Cortex of kidney (tissue), 1 donor: ENCODE results near the gene LRRK2.
"Not testable (repeated sequence)": the region's sequence is repeated elsewhere in the genome, so short reads cannot be mapped to it uniquely, and the experiment has no call there.

Source experiments
- DNase-seq: peaks from one replicate; lab custom pipeline; 2025; lab: John Stamatoyannopoulos, UW

Gene LRRK2

DNA sequence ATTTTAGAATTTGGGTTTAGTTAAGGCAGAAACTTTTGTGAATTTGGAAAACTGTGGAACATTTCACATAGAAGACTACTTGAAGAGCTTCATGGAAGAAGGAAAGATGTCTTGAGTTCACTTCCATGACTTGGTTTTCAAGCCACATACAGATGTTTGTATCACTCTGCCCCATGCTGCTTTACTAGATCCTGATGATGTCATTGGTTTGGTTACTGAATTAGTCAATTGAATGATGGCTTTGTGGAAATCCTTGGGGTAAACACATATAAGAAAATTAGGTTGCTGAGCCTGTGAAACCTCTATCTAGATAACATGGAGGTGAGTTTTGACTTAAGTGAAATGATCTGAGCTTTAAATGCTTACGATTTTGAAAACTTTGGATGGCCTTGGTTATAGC, 90.6 kb downstream of the LRRK2 start:
- DNase-seq: no peak

DNA sequence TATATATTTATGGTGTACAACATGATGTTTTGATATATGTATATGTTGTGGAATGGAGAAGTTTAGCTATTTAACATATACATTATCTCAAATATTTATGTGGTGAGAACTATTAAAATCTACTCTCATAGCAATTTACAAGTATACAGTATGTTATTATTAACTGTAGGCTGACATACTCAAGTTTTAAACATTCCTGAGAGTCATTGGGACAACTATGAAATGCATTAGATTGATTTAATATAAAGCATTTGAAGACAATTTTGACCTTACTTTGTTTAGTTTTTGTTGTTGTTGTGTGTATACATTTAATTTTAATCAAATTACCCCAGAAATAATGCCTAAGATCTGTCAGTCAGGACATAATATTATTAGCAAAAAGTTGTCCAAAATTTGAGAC, 99.5 kb downstream of the LRRK2 start:
- DNase-seq: no peak

DNA sequence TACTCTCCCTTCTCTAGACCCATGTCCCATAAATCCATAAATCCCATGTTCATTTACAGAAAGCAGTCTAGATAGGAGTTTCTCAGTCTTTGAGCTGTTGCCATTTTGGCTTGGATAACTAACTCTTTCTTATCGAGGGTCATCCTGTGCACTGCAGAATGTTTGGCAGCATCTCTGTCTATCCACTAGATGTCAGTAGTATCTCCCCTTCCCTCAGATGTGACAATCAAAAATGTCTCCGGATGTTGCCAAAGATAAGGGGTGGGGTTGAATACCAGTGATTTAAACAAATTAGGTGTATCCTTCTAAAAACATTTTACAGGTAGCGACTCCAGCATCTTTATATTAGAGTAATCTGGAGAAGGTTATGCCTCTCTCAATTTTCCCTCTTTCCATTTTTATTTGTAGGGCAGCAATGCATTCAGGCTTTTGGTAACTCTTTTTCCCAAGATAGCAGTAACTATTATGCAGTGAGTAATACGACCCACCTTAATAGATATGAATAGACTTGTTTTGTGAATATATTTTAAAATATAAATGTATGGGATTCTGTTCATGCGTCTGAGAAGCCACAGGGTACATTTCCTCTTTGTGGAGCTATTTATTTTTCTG, 100.7 kb downstream of the LRRK2 start:
- DNase-seq: no peak

DNA sequence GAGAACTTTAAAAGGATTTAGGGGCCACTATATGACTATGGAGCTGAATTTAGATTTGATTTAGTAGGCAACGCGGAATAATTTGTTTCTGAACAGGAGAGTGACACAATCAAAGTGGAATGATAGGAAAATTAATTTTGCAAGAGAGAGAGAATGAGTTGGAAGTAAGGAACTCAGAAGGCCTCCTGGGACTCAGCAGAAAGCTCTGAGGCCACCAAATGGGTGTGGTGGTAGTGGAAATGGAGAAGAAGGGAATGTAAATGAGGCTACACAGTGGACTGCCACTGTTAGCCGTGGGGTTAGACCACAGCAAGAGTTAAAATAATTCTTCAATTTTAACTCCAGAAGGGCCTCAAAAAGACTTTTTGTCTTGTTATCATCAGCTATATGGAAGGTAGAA, 102.7 kb downstream of the LRRK2 start:
- DNase-seq: no peak

DNA sequence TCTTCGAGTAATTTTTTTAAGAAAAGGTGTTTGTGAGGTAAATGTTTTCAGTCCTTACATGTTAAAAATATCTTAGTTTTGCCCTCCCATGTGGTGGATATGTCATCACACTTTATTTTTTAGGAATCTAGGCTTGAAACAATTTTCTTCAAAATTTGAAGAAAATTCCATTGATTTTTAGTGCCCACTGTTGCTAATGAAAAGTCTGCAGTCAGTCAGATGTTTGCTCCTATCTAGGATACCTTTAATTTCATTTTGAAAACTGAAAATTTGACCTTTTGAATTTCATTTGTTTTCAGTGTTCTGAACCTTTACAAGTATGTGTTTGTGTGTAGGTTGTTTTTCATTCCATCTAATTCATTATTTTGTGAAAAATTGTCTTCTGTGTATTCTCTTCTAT, 105.4 kb downstream of the LRRK2 start:
- no peak for DNase-seq

DNA sequence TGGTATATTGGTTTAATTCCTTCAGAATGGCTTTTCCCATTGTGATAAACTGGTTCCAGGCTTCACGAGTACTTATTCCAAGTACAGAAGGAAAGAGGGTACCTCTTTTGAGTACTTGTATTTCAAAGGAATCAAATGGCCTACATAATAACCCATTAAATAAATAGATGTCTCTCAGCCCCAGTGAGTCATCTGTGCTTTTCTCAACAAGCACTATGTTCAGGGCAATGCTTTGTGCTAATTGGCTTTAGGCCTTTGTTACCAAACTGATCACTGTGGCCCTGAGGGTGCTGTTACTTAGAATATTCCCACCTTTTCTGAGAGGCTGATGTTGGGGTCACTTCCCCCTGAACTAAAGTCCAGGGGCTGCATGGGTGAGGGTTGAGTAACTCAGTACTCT, 107.1 kb downstream of the LRRK2 start:
- DNase-seq: no peak

DNA sequence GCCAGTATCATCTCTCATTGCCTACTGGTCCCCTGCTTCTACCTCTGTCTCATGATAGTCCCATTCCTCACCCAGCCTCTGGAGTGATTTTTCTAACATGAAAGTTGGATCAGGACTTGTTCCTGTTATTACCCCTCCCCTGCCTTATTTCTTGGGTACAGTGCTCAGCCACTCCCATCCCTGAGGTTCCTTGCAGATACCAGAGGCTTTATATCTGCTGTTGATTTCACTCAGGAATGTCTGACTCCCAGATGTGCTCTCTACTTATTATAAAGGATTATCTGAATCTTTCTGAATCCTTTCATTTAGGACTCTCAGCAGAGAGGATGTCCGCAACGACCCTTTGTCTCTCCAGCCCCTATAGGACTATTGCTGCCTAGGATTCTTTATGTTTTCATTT, 111.2 kb downstream of the LRRK2 start:
- DNase-seq: no peak

DNA sequence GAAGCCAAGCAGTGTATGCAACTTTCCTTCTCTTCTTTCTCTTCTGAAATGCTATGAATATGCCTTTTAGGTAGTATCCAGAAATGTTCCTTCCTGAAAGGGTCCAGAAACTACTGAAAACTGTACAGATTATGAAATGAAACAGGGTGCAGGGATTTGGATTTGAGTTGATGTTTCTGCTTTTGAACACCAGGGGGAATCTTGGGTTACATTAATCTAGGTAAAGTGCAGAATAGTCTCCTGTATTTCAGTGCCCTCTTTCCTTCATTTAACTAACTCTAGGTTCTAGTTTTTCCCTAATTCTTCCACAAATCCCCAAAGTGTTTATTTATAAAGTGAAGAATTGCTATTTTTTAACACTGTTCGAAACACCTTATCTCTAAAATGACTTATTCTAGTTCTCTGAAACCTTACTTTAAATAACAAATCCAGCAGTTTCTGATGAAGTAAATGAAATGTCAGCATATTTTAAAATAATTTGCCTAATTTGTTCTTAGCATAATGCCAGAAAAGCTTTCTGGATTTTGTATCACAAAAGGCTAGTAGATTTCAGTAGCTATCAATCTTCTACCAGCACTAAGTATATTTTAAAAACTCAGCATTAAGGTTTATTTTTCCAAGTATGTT, 111.9 kb downstream of the LRRK2 start:
- DNase-seq: no peak

DNA sequence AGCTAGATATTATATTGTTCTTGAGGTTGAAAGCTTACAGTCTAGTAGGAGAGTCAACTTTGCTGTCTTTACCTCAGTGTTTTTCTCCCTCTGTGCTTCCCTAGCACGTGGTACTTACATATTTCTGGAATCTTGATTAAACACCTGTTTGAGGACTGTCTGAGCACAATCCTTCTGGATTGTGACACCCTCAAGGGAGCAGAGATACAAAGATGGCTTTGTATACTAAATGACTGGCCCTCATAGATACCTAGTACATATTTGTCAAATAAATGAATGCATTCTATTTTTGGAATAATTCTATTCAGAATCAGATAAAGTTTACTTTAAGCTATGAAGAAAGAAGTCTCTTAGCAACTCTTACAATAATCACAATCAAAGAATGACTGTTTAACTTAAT, 113.3 kb downstream of the LRRK2 start:
- no peak for DNase-seq

DNA sequence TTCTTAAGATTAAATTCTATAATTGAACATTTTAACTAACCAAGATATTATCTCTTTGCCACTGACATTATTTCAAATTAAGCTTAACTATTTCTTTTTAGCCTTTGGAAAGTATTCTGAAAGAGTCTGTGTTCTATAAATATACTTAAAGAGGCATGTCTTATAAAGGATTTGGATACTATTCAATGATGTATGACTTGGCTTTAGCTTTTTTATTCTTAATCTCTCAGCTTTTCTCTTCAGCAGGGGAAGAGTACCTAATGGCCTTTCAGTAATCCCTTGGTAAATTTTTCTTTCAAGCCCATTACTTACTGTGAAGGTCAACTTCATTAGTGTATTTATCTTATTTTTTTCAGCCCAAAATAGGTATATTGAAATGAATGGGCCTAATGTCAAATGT, 113.8 kb downstream of the LRRK2 start:
- DNase-seq: no peak

DNA sequence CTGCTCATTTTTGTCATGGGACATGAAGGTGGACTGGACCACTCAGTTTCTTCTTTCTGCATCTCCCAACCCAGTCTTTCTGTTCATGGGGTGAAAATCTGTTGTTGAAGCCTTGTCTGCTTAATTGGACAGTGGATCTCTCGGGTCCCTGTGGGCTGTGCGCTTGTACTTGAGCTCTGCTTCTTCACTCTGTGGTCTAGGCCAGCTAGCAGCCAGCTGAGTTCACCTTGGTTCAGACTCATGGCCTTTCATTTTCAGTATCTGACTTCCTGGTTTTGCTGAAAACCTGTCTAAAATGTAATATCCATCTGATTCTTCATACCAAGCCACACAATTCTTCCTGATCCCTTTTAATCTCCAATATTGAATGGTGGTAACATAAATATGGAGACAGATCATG, 117.2 kb downstream of the LRRK2 start:
- DNase-seq: no peak

DNA sequence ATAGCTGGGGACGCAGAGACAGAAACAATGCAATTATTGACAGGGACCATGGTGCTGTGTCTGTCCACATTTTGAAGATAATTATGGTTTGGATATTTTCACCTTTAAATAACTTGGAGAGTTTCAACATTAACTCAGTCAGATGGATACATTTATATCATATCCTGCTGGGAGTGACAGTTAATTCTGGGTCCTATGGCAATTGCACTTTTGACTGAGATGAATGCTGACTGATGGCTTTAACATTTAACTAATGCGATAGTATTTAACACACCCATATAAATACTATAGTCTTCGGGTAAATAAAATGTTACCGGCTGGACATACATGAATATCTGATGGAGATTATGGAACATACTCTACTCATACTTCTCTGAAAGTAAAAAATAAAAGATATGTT, 118.3 kb downstream of the LRRK2 start:
- no peak for DNase-seq

DNA sequence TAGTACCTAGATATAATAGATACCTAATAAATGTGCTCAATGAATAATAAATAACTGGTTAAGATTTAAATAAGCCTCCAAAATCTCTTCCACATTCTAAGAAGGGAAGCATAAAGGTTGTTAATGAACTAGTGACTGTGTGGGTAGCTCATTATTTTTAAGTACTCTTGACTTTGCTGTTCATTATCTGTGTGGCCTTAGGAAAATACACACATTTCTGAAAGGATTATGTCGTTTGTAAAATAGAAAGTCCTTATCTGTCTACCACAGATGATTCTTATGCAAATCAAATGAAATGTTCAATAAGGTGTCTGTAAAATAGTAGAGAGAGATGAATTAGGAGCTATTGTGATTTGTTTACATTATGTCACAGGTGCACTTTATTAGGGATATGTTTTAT, 119.5 kb downstream of the LRRK2 start:
- DNase-seq: no peak

DNA sequence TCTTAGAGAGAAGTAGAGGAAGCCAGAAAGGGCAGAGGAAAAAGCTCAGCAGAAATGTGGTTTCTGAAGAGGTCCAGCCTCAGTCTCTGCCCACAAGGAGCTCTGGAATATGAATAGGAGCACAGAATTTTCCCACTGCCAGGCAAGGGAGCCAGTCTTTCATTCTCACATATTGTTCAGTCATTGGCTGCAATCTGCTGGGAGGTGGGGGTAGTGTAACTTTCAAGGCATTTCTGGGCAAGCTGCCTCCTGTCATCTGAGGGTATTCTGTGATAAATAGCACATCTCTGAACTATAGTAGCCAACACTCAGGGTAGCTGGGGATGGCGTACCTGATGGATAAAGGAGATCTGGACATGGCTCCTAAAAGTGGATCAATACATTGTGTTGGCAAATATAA, 127.2 kb downstream of the LRRK2 start:
- no peak for DNase-seq

DNA sequence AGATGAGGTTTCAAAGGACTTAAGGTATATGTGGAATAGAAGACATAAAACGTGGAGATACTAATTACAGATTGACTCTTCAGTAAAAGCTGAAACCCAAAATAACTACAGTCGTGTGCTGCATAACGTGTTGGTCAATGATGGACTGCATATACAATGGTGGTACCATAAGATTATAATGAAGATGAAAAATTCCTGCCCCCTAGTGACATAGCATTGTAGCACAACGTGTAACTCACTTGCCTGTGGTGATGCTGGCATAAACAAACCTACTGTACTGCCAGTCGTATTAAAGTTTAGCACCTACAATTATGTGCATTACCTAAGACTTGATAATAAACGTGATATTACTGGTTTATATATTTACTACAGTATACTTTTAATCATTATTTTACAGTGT, 150.3 kb downstream of the LRRK2 start:
- DNase-seq: no peak

DNA sequence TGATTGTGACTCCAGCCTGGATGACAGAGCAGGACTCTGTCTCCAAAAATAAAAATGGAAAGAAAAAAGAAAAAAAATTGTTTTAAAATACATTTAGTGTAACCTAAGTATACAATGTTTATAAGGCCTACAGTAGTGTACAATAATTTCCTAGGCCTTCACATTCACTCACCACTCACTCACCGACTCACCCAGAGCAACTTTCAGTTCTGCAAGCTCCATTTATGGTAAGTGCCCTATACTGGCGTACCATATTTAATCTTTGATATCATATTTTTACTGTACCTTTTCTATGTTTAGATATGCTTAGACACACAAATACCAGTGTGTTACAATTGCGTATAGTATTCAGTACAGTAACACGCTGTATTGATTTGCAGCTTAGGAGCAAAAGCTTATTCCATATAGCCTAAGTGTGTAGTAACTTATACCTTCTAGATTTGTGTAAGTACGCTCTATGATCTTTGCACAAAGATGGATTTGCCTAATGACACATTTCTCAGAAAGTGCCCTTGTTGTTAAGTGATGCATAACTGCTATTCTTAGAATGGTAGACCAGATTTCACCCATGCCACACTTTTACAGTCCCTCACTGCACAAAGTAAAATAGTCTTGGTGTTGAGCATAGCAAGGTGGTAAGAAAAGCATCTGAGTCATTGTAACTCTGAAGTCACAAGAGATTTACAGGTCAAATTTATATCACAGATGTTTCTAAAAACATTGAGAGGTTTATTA, 151.9 kb downstream of the LRRK2 start:
- no peak for DNase-seq

DNA sequence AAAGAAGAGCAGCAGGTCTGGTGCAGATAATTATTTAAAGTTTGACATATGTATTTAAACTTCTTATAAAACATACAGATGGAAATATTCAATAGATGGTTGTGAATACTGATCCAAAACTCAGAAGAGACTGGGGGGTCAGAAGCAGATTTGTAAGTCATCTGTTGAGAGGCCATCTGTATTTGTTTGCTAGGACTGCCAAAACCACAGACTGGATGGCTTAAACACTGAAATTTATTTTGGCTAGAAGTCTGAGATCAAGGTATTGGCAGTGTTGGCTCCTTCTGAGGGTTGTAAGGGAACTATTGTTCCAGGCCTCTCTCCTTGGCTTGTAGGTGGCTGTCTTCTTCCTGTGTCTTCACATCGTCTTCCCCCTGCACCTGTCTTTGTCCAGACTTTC, 153.9 kb downstream of the LRRK2 start:
- DNase-seq: no peak

DNA sequence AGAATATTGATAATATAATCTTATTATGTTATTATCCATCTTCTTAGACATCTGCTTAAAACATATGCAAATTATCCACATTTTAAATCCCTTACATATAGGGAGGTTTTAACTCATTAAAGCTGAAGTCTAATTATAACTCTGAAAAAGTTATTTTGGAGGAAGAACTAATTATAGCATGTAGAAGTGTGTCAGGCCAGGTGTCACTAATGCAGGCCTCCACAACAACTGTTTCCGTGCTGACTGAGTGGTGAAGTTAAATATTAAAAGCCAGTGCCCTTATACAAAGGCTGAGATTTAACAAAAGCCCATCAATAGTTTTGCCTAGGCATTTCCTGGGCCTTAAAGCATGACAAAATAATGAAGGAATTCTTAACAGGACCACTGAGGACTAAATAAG, 157.4 kb downstream of the LRRK2 start:
- DNase-seq: no peak

DNA sequence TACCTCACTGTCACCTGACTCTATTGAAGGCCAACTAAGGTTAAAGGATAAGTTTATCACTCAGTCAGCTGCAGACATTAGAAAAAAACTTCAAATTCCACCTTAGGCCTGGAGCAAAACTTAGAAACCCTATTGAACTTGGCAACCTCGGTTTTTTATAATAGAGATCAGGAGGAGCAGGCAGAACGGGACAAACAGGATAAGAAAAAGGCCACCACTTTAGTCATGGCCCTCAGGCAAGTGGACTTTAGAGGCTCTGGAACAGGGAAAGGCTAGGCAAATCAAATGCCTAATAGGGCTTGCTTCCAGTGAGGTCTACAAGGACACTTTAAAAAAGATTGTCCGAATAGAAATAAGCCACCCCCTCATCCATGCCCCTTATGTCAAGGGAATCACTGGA, 162.5 kb downstream of the LRRK2 start:
- DNase-seq: not testable (repeated sequence)

DNA sequence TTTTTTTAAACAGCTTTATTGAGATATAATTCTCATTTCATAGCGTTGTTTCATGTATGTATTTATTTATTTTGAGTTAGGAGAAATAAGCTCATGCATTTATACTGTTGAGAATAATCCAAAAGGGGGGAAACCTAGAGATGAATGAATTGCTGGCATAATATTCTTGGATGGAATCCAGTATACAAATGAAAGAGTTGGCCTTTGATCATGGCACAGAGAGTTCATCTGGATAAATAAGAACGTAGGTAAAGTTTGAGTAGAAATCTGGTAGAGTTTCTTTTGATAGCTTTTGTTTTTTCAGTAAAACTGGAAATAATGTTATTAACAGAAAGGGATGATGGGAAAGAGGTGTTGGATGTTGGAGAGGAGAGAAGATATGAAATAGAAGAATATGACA, 166.2 kb downstream of the LRRK2 start:
- no peak for DNase-seq

DNA sequence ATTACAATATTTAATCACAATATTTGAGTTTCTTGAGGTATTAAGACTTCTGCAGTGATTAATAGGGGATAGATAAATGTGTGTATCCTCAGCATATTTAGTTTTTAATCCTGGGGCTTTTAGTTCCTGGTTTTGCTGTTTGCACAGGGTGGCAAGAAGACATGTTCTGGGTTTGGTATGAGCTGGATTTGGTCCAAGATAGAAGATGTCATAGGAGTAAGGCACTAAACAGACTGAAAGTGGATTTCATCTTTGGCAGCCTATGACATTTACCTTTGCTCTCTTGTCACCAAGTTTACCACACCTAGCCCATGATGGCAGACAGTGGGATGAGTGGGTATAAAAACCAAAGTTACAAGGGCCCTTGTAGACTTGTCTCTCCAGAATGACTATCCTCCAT, 168.2 kb downstream of the LRRK2 start:
- no peak for DNase-seq

DNA sequence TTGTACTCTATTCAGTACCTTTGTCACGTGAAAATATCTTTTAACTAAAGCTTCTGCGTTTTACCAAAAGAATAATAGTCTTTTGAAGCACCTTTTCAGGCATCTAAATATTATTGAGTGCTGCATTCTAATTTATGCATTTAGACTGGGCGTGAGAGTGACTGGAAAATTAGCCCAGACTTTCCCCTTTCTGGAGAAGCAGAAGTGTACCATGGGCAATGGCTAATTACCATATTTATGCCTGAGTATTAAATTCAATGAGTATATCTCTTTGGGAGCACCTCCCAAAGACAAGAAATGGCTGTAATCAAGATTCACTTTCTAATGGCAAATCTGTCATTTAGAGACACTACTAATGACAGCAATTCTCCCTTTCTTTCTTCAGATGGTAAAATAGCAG, 174.9 kb downstream of the LRRK2 start:
- no peak for DNase-seq

DNA sequence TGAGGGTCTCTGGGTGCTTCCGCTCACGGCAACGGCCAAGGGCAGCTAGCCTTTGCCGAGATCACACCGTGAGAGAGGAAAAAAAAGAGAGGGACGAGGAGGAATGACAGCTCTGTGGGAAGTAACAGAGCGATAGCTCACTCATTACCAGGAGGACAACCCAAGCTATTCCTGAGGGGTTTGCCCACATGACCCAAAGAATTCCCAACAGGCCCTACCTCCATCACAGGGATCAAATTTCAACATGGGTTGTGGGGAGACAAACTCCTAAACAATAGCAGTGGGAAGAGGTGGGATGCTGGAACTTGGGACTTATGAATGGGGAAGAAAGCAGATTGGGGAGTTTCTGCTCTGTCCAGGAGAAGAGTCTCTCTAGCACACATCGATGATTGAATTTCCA, 180.6 kb downstream of the LRRK2 start:
- no peak for DNase-seq
